Measurements from ENCODE around the gene MYRIP. TPM values are rescaled to one million over a fixed set of nuclear protein-coding genes. Genes with fewer than 3 reads are reported as not detected.

Gene MYRIP
- total and polyA plus RNA-seq, 10 of the 15 experiments (the other 5 are each of a cell fraction or from before 2014, with no cell fraction given), result 0.03 to 0.08 (median 0.04) TPM; not detected in 6

- H3K4me2 ChIP-seq (ENCODE audit: control insufficient read depth, insufficient read depth), result no peak overlapping the region
- ChIA-PET POLR2A (no interaction called here), CTCF (no interaction called here), SMC1A (ENCODE audit: uncharacterized antibody, unreplicated experiment) (no interaction called here), RAD21 (ENCODE audit: unreplicated experiment) (no interaction called here)
- no peaks in the 10 kb centered on the region for H3K9me3 ChIP-seq (replicated peaks; ENCODE audit: control insufficient read depth, insufficient read depth, low read length)
- intact Hi-C loops (cut with micrococcal nuclease; ENCODE audit: unreplicated experiment), result no loop called here
- ATAC-seq (no peak), DNase-seq (ENCODE audit: low read depth, low spot score) (no peak), FAIRE-seq (no peak)
- no peaks in the 10 kb centered on the region for H3K36me3 ChIP-seq (ENCODE audit: control insufficient read depth in 2 of 2, insufficient read depth in 2 of 2, low read length in 1 of 2)
- no peak overlapping the region for H3K4me3 ChIP-seq
- in situ Hi-C loops (cut with MboI), result no loop called here
- H3K79me2 ChIP-seq (ENCODE audit: control insufficient read depth, insufficient read depth, low read length), result no peaks in the 10 kb centered on the region
- no peak overlapping the region for H3K9ac ChIP-seq (ENCODE audit: control insufficient read depth, insufficient read depth, low read length)
- H4K20me1 ChIP-seq (ENCODE audit: control insufficient read depth, insufficient read depth), result no peaks in the 10 kb centered on the region
- no peak overlapping the region for H3K27ac ChIP-seq (ENCODE audit: control insufficient read depth, insufficient read depth)
- no TSS peak for BruUV-seq (replicated peaks)
- H2AFZ ChIP-seq (ENCODE audit: control insufficient read depth, low read depth, low read length), result no peak overlapping the region
- H3K4me1 ChIP-seq (ENCODE audit: control insufficient read depth, insufficient read depth, low read length), result no peaks in the 10 kb centered on the region
- no peaks in the 10 kb centered on the region for H3K27me3 ChIP-seq (replicated peaks in 1 of 2; ENCODE audit: control insufficient read depth in 2 of 2, insufficient read depth in 2 of 2, low read length in 1 of 2)
- TF ChIP-seq, protein P1, sequence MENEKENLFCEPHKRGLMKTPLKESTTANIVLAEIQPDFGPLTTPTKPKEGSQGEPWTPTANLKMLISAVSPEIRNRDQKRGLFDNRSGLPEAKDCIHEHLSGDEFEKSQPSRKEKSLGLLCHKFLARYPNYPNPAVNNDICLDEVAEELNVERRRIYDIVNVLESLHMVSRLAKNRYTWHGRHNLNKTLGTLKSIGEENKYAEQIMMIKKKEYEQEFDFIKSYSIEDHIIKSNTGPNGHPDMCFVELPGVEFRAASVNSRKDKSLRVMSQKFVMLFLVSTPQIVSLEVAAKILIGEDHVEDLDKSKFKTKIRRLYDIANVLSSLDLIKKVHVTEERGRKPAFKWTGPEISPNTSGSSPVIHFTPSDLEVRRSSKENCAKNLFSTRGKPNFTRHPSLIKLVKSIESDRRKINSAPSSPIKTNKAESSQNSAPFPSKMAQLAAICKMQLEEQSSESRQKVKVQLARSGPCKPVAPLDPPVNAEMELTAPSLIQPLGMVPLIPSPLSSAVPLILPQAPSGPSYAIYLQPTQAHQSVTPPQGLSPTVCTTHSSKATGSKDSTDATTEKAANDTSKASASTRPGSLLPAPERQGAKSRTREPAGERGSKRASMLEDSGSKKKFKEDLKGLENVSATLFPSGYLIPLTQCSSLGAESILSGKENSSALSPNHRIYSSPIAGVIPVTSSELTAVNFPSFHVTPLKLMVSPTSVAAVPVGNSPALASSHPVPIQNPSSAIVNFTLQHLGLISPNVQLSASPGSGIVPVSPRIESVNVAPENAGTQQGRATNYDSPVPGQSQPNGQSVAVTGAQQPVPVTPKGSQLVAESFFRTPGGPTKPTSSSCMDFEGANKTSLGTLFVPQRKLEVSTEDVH (IDR thresholded peaks at IDR 0.05; ENCODE audit: low read depth, partially characterized antibody), result no peak
- TF ChIP-seq MLLT1 (IDR thresholded peaks at IDR 0.05), result no peak
- TF ChIP-seq RBBP5 (conservative IDR thresholded peaks at IDR 0.05), result no peak
- no peak for TF ChIP-seq NBN (IDR thresholded peaks at IDR 0.05)
- TF ChIP-seq MTA3 (IDR thresholded peaks at IDR 0.05; ENCODE audit: borderline replicate concordance, low read length), result no peak
- TF ChIP-seq CUX1 (IDR thresholded peaks at IDR 0.05; ENCODE audit: insufficient replicate concordance, low read depth, low read length), result no peak
- TF ChIP-seq SMAD1 (IDR thresholded peaks at IDR 0.05; ENCODE audit: low read depth, partially characterized antibody), result no peak
- TF ChIP-seq HCFC1 (IDR thresholded peaks at IDR 0.05; ENCODE audit: low read length), result no peak
- no peak for TF ChIP-seq ZBTB33 (IDR thresholded peaks at IDR 0.05)
- TF ChIP-seq, protein P2, sequence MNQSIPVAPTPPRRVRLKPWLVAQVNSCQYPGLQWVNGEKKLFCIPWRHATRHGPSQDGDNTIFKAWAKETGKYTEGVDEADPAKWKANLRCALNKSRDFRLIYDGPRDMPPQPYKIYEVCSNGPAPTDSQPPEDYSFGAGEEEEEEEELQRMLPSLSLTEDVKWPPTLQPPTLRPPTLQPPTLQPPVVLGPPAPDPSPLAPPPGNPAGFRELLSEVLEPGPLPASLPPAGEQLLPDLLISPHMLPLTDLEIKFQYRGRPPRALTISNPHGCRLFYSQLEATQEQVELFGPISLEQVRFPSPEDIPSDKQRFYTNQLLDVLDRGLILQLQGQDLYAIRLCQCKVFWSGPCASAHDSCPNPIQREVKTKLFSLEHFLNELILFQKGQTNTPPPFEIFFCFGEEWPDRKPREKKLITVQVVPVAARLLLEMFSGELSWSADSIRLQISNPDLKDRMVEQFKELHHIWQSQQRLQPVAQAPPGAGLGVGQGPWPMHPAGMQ (IDR thresholded peaks at IDR 0.05; ENCODE audit: borderline replicate concordance), result no peak
- TF ChIP-seq CBX3 (IDR thresholded peaks at IDR 0.05; ENCODE audit: borderline replicate concordance, low read depth), result no peak
- TF ChIP-seq RUNX3 (IDR thresholded peaks at IDR 0.05; ENCODE audit: low read length), result no peak
Observed at GRCh38 chr3:40083066-40083465, 273.7 kb downstream of the MYRIP start.

Data from GM12878 (cell line).